Ectodermal cell (in vitro differentiated cells): Measurements from ENCODE around the gene ASXL1.

ENCODE experiments used
- H3K27ac ChIP-seq: 2 replicates; pipeline ENCODE4 v1.7.0; 2013; ENCODE audit warnings: mild to moderate bottlenecking, low read depth, low read length; ENCODE audit not compliant: insufficient read depth, poor library complexity, severe bottlenecking
- H3K27me3 ChIP-seq: 2 replicates; pipeline ENCODE4 v1.7.0; 2013; ENCODE audit warnings: mild to moderate bottlenecking, low read length; ENCODE audit not compliant: insufficient read depth, control insufficient read depth, poor library complexity, severe bottlenecking
- H3K36me3 ChIP-seq: one replicate; pipeline ENCODE4 v1.7.0; 2013; ENCODE audit warnings: low read length; ENCODE audit not compliant: control insufficient read depth, insufficient read depth
- H3K4me1 ChIP-seq: one replicate; pipeline ENCODE4 v1.7.0; 2013; ENCODE audit warnings: low read length; ENCODE audit not compliant: control insufficient read depth, insufficient read depth
- H3K4me3 ChIP-seq: 2 replicates; pipeline ENCODE4 v1.7.0; 2013; ENCODE audit warnings: low read depth, low read length, control low read depth; ENCODE audit not compliant: insufficient read depth
- H3K9me3 ChIP-seq: 2 replicates; pipeline ENCODE4 v1.7.0; 2013; ENCODE audit warnings: mild to moderate bottlenecking, low read length, moderate library complexity; ENCODE audit not compliant: control insufficient read depth
- WGBS, 2 experiments: methylation state at CpG; one replicate each; pipeline ENCODE4 v1.1.7; 2013; ENCODE audit warnings: missing lambda C conversion rate in 2 of 2; 5-methylcytosine and 5-hydroxymethylcytosine counted together

Gene ASXL1

DNA sequence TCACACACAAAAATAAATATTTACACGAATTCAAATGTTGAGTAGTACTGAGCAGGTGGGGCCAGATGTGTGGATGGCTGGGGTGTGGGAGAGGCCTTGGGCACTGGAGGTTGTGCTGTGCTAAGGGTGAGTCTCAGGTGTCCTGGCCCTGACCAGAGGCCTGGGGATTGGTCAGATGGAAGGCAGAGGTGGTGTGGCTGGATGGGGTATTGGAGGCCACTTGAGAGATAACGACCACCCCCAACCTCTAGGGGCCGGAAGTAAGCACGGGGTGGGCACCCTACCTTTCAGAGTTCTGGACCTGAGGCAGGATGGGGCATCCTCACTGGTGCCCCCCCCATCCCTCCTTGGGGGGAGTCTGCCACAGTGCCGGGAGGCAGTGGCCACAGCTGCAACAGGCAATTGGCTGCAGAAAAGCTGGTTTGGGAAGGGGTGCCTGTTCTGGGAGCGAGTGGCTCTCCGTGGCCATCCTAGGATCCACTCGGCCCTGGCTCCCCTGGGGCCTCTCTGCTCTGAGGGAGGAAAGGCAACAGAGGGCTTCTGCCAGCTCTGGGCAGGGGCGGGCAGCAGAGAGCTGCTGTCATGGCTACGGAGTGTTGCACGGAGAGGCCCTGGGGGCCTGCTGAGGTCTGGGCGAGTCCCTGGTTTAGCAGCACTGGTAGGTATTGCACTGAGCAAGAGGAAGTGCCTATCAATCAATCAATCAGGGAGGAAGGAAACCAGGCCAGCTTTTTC is 87.6 kb downstream of the ASXL1 start:
- no peaks in the 10 kb centered on the region for H3K27me3 ChIP-seq
- no peaks in the 10 kb centered on the region for H3K9me3 ChIP-seq
- H3K4me1 ChIP-seq, result peaks cover 24% of the 10 kb centered on the region
- H3K27ac ChIP-seq, result peak overlapping the region; percentile 21
- 79 to 82% methylated on average over 12 of the region's 12 CpGs for WGBS, 2 experiments
- peaks cover 7% of the 10 kb centered on the region for H3K36me3 ChIP-seq
- H3K4me3 ChIP-seq, result no peak overlapping the region

DNA sequence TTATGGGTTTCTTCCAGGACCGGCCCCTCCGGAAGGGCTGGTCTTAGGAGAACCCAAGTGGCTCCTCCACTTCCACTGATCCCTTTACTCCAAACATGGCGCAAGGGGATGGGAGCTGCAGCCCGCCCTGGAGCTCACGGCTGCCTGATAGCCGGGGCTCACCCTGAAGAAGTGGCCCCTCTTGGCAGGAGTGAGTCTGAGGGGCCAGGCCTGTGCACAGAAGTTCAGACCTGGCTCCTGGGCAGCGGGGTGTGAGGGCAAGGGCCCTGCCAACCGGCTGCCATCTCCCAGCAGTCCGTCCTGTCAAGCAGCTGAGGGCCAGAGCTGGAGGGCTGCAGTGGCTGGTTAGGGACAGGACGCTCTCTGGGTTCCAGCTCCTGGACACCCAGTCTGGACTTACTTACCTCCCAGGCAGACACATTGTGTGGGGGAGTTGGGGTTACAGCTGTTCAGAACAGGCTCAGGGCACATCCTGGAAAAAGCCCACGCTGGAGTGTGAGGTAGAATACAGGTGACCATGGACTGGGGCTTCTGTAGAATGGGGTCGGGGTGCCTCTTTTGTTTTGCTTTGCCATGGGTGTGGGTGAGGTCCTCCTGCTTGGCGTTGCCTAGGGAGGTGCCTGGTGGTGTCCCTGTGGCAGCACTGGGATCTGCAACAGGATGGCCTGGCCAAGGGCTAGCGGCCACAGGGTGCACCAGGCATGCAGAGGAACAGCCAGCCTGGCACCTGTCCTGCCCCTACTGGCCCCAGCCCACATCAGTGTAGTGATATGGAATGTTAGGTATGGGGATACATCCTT is 88.4 kb downstream of the ASXL1 start:
- H3K27me3 ChIP-seq, result no peaks in the 10 kb centered on the region
- no peaks in the 10 kb centered on the region for H3K9me3 ChIP-seq
- no peak overlapping the region for H3K27ac ChIP-seq
- H3K4me3 ChIP-seq, result no peak overlapping the region
- H3K36me3 ChIP-seq, result peaks cover 11% of the 10 kb centered on the region
- WGBS, 2 experiments, result 95 to 97% methylated on average over 14 of the region's 14 CpGs
- peaks cover 24% of the 10 kb centered on the region for H3K4me1 ChIP-seq

DNA sequence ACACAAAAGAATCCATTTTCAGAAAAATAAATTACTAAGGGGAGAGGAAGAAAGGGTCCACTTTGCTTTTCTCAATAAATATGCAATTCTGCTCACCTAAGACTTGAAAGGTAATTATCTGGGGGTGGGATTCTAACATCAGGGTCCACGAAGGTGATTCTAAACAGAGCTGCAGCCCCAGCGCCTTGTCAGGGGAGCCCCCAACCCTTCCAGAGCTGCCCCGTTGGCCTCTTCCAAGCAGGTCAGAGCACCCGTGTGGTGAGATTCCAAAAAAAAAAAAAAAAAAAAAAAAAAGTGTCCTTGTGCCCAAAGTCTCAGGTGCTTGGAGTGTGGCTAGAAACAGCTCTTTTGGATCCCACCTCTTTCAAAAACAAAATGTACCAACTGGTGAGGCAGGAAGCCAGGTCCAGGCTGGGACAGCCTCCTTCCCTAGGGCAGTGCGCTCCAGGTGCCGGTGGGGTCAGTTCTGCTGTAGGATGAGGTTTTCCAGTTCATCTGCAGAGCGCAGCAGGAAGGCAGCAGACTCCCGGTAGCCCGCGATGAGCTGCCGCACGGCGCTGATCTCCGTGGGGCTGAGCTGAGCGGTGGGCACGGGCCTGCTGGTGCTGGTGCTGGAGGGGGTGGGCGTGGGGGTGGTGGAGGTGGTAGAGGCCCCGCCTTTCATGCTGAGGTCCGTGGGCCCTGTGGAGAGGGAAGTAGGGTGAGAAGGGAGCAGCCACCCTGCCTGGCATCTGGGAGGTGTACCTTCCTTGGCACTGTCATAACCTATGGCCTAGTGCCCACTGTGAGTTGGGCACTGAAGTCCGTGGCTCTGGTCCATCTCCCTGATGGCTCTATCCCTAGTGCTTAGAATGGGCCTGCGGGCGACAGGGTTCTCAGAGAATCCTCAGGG is 89.3 kb downstream of the ASXL1 start:
- WGBS, 2 experiments, result 94 to 95% methylated on average over 22 of the region's 22 CpGs
- H3K4me3 ChIP-seq, result no peak overlapping the region
- H3K36me3 ChIP-seq, result peaks cover 12% of the 10 kb centered on the region
- peaks cover 24% of the 10 kb centered on the region for H3K4me1 ChIP-seq
- no peaks in the 10 kb centered on the region for H3K27me3 ChIP-seq
- H3K27ac ChIP-seq, result no peak overlapping the region
- H3K9me3 ChIP-seq, result no peaks in the 10 kb centered on the region

DNA sequence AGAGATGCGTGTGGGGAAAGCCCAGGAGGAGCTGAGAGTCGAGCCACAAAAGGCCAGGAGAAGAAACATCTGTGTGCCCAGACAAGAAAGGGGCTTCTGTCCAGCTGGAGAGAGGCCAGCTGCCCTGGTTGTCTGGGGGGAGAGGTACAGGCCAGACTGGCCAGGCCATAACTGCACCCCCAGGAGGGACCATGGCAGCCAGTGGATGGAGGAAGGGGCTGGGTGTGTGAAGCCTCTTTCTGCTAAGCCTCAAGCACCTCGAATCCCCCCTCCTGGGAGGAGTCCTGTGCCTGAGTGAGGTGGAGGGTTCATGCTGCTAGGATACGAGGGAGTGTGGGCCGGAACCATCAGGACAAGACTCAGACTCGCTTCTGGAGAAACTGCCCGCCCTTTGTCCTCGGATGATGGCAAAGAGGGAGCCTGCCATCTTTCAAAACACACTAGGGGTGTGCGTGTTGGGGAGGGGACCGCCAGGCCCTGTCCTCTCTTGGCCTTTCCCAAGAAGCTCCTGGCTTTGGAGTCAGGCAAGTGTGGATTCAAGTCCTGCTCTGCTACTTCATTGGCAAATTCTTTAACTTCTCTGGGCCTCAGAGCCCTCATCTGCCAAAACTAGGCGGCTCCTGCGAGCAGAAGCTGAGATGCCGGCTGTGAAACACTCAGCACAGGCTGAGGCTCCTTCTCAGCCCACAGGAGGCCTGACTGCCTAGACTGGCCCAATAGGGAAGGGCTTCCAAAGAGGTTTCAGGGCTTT is 90.3 kb downstream of the ASXL1 start:
- Histone ChIP-seq H3K4me1 (peaks cover 24% of the 10 kb centered on the region), H3K9me3 (no peaks in the 10 kb centered on the region), H3K27me3 (no peaks in the 10 kb centered on the region), H3K4me3 (no peak overlapping the region), H3K36me3 (peaks cover 21% of the 10 kb centered on the region), H3K27ac (no peak overlapping the region)
- 93 to 95% methylated on average over 13 of the region's 13 CpGs for WGBS, 2 experiments

DNA sequence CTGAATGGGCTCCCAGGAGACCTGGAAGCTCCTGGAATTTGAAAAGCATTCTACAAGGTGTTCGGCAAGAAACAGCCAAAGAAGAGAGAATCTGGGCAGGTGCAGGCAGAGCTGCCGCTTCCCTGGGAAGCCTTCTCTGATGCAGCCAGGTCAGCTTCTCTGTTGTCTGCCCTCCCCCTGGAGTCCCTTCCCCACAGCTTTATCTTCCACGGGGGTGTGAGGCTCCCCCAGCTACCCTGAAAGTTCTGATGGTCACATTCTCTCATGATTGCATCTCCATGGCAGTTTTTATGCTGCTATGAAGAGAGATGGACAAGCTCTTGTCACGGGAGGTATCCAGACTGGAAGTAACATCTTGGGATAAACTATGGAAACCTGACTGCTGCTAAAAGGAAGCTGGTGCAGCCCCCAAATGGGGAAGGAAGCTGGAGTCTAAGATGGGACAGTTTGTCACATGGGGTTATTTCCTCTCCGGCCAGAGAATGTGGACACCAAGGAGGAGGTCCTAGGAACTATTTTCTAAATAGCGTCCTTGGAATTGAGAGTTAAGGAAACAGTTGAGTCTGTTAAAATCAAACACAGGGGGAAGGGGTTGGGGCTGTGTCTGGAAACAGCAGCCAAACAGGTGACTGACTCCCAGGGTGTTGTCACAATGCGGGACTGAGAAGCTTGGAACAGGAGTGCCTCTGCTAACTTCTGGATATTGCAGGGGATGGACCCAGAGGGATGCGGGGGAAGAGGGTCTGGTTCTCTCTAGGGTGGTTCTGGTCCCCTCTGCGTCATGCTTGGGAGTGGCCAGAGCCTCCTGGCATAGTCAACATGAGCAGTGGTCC is 91.1 kb downstream of the ASXL1 start:
- H3K9me3 ChIP-seq, result no peaks in the 10 kb centered on the region
- H3K36me3 ChIP-seq, result peaks cover 21% of the 10 kb centered on the region
- H3K4me3 ChIP-seq, result no peak overlapping the region
- no peaks in the 10 kb centered on the region for H3K27me3 ChIP-seq
- 95% methylated on average over 9 of the region's 9 CpGs for WGBS, 2 experiments
- peak overlapping the region; percentile 29 for H3K27ac ChIP-seq
- H3K4me1 ChIP-seq, result peaks cover 24% of the 10 kb centered on the region

DNA sequence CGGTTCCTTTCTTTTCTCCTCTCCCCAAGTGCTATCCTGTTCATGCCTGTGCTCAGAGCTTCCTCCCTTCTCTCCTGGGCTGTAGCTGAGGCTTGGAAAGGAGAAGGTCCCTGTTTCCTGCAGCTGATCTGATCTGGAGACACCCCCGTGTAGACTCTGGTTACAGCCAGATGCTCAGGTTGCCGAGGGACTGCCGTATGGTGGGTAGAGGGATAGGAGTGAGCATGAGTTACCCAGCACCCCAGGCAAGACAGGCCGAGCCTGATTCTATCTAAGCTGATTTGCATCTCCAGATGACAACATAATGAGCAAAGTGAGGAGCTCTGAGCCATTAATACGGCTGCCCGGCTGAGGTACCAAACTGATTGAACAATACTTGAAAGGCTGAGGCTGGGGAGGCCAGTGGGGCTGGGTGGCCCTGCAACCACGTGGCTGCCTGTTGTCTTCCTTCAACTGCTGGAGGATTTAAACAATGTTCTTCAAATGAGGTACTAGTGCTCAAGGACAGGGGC is 91.8 kb downstream of the ASXL1 start:
- Histone ChIP-seq H3K27me3 (no peaks in the 10 kb centered on the region), H3K4me1 (peaks cover 17% of the 10 kb centered on the region), H3K4me3 (no peak overlapping the region), H3K36me3 (peaks cover 21% of the 10 kb centered on the region), H3K27ac (peak overlapping the region; percentile 29), H3K9me3 (no peaks in the 10 kb centered on the region)
- 92 to 93% methylated on average over 8 of the region's 8 CpGs for WGBS, 2 experiments

DNA sequence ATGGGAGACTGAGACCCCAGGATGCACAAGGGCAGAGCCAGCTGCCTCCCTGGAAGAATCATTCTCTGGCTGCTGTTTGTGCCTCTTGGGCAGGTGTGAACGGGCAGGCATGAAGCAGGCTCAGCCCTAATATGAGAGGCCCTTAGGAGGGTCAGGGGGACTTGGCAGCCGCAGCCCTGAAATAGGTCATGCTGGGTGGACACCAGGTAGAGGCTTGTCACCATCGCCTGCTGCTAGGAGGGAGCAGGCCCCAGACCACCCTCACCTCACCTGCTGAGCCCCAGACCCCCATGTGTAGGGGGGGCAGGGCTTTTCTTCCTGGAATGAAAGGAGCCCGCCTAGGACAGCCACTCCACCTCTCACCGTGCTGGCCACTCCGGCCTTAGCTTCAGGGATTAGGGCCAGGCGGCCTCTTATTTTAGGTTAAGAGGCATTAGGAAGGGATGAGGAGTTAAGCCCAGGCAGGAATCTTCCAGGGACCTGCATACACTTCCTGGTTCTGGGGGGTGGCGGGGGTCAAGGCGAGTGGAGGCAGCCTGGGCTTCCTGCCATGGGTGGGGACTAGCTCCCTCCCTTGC is 92.4 kb downstream of the ASXL1 start:
- 86 to 90% methylated on average over 9 of the region's 9 CpGs for WGBS, 2 experiments
- H3K27ac ChIP-seq, result no peak overlapping the region
- H3K9me3 ChIP-seq, result no peaks in the 10 kb centered on the region
- H3K27me3 ChIP-seq, result no peaks in the 10 kb centered on the region
- no peak overlapping the region for H3K4me3 ChIP-seq
- peaks cover 11% of the 10 kb centered on the region for H3K4me1 ChIP-seq
- H3K36me3 ChIP-seq, result peaks cover 21% of the 10 kb centered on the region

DNA sequence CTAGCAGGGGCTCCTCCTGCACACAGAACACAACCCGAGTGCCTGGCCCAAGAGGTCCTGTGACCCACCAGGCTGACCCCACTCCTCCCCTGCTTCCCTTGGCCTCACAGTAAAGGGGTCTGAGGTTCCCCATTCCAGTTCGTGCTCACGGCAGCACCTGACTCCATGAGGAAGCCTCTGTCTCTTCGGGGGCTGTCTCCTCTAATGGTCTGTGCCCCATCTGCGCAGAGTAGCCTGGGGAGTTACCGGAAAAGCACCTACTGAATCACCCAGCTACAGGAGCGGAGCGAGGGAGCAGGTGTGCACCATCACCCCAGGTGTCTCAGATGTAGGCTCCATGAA is 93.2 kb downstream of the ASXL1 start:
- no peak overlapping the region for H3K4me3 ChIP-seq
- H3K9me3 ChIP-seq, result no peaks in the 10 kb centered on the region
- no peaks in the 10 kb centered on the region for H3K27me3 ChIP-seq
- 95 to 96% methylated on average over 8 of the region's 8 CpGs for WGBS, 2 experiments
- H3K27ac ChIP-seq, result no peak overlapping the region
- peaks cover 8% of the 10 kb centered on the region for H3K4me1 ChIP-seq
- H3K36me3 ChIP-seq, result peaks cover 21% of the 10 kb centered on the region
